ENCODE data around the gene RTL5.

RTL5 gene

GRCh38 chrX:72139538-72139937, 7.8 kb upstream of the RTL5 start:
- H3K27ac ChIP-seq = no peak overlapping the region
- TF ChIP-seq ZFX (IDR thresholded peaks at IDR 0.05) = no peak
- TF ChIP-seq, protein P1, sequence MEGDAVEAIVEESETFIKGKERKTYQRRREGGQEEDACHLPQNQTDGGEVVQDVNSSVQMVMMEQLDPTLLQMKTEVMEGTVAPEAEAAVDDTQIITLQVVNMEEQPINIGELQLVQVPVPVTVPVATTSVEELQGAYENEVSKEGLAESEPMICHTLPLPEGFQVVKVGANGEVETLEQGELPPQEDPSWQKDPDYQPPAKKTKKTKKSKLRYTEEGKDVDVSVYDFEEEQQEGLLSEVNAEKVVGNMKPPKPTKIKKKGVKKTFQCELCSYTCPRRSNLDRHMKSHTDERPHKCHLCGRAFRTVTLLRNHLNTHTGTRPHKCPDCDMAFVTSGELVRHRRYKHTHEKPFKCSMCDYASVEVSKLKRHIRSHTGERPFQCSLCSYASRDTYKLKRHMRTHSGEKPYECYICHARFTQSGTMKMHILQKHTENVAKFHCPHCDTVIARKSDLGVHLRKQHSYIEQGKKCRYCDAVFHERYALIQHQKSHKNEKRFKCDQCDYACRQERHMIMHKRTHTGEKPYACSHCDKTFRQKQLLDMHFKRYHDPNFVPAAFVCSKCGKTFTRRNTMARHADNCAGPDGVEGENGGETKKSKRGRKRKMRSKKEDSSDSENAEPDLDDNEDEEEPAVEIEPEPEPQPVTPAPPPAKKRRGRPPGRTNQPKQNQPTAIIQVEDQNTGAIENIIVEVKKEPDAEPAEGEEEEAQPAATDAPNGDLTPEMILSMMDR (conservative IDR thresholded peaks at IDR 0.05) = no peak

- H3K27ac ChIP-seq = no peak overlapping the region
- TF ChIP-seq, protein P1 (conservative IDR thresholded peaks at IDR 0.05) = no peak
- TF ChIP-seq ZFX (IDR thresholded peaks at IDR 0.05) = no peak
Observed at GRCh38 chrX:72137846-72138495, 6.3 kb upstream of the RTL5 start.

GRCh38 chrX:72133851-72134546, 2.3 kb upstream of the RTL5 start:
- TF ChIP-seq ZFX (IDR thresholded peaks at IDR 0.05) = no peak
- TF ChIP-seq, protein P1 (conservative IDR thresholded peaks at IDR 0.05) = no peak
- no peak overlapping the region for H3K27ac ChIP-seq

DNA sequence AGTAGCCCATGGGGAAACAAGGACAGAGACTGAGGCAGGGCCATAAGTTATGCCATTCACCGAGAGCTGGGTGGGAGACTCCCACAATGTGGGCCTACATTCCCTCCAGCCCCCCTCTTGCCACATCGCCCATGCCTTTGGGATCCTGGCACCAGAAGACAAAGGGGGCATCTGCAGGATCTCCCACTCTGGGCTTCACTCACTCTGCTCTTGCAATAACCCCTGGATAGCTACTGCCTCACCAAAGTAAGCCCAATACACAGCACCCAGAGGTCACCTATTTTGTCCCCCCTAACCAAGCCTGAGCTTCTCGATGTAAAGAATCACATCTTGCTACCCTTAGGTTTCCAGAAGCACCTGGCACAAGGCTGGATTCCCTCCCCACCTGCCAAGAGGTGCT, 741 bp upstream of the RTL5 start:
- TF ChIP-seq, protein P1 (conservative IDR thresholded peaks at IDR 0.05) = no peak
- TF ChIP-seq ZFX (IDR thresholded peaks at IDR 0.05) = no peak
- H3K27ac ChIP-seq = no peak overlapping the region

DNA sequence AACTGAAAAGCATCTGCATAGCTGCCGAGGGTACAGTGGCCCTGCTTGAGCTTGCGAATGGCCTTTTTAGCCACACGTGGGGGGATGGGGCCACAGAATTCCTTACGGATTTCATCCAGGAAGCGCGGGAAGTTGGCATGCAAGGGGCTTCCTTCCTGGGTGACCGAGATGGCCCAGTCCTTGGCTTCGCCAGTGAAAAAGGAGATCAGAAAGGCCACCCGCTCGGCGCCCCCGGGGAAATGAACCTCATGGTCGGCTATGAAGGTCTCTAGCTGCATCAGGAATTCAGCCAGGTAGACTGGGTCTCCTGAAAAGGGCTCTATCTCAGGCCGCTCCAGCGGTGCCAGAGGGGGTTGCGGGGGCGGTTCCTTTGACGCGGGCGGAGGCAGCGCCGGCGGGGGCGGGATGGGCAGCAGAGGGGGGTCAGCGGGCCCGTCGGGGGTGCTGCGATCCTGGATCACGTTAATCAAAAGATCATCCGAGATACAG, 909 bp downstream of the RTL5 start:
- H3K27ac ChIP-seq = no peak overlapping the region
- TF ChIP-seq ZFX (IDR thresholded peaks at IDR 0.05) = no peak
- TF ChIP-seq, protein P1 (conservative IDR thresholded peaks at IDR 0.05) = no peak

GRCh38 chrX:72130156-72130761, 1.5 kb downstream of the RTL5 start:
- TF ChIP-seq, protein P1 (conservative IDR thresholded peaks at IDR 0.05) = no peak
- no peak for TF ChIP-seq ZFX (IDR thresholded peaks at IDR 0.05)
- H3K27ac ChIP-seq = no peak overlapping the region

GRCh38 chrX:72129661-72130060, 2.1 kb downstream of the RTL5 start:
- TF ChIP-seq ZFX (IDR thresholded peaks at IDR 0.05) = no peak
- TF ChIP-seq, protein P1 (conservative IDR thresholded peaks at IDR 0.05) = no peak
- no peak overlapping the region for H3K27ac ChIP-seq

Data from C4-2B (cell line).